GM12878 (cell line): ENCODE results near the gene BNIP3. TPM values are rescaled to one million over a fixed set of nuclear protein-coding genes. Genes with fewer than 3 reads are reported as not detected.

Experiments
- ATAC-seq: fragments of 200-7000 bp; cut with Tn5 transposase; 3 replicates; pipeline ENCODE4 v1.9.1; 2020; ENCODE audit warnings: mild to moderate bottlenecking, moderate library complexity
- BruUV-seq: library from RNA; stranded (reverse); fragments of 400-500 nt; replicated peaks from 2 replicates; lab custom pipeline; 2021; lab: Mats Ljungman, UMichigan
- CTCF ChIA-PET: fragments of 300-600 bp; sonication (Branson Sonifier 250); formaldehyde crosslinking; extraction: SDS; loops from one replicate; lab custom pipeline; 2021; ENCODE audit warnings: inconsistent platforms; lab: Yijun Ruan, JAX
- POLR2A ChIA-PET: fragments of 350-600 bp; formaldehyde crosslinking; extraction: SDS; loops from one replicate; lab custom pipeline; 2021; ENCODE audit warnings: inconsistent platforms; lab: Charles Lee
- RAD21 ChIA-PET: fragments of 300-600 bp; sonication (Branson Sonifier 250); formaldehyde crosslinking; loops from one replicate; lab custom pipeline; 2023; ENCODE audit warnings: antibody characterized with exemption; ENCODE audit not compliant: unreplicated experiment; lab: Charles Lee
- SMC1A ChIA-PET: fragments of 300-600 bp; sonication (Branson Sonifier 250); formaldehyde crosslinking; loops from one replicate; lab custom pipeline; 2023; ENCODE audit not compliant: unreplicated experiment, uncharacterized antibody; lab: Charles Lee
- DNase-seq: peaks from one replicate; pipeline ENCODE4 v3.0.0-alpha.2; 2011; ENCODE audit warnings: low read depth, low spot score
- FAIRE-seq: peaks from 3 replicates; lab custom pipeline; 2011; peaks lifted over from hg19 to GRCh38; lab: Jason Lieb, UNC
- H2AFZ ChIP-seq: 2 replicates; pipeline ENCODE4 v1.6.0; 2011; ENCODE audit warnings: low read depth, low read length, control low read depth; ENCODE audit not compliant: control insufficient read depth
- H3K27ac ChIP-seq: 2 replicates; pipeline ENCODE4 v1.5.1; 2011; ENCODE audit warnings: control low read depth; ENCODE audit not compliant: control insufficient read depth, insufficient read depth
- H3K27me3 ChIP-seq, 2 experiments: replicated peaks in 1 of 2; 2 replicates each; pipeline versions ENCODE4 v1.6.0 to v1.6.1; 2011; ENCODE audit warnings: low read length in 1 of 2; ENCODE audit not compliant: control insufficient read depth in 2 of 2, insufficient read depth in 2 of 2
- H3K36me3 ChIP-seq, 2 experiments: 2 replicates each; pipeline ENCODE4 v1.5.1; 2011; ENCODE audit warnings: low read length in 1 of 2; ENCODE audit not compliant: control insufficient read depth in 2 of 2, insufficient read depth in 2 of 2
- H3K4me1 ChIP-seq: 2 replicates; pipeline ENCODE4 v1.6.1; 2011; ENCODE audit warnings: mild to moderate bottlenecking, low read length, moderate library complexity, mixed read lengths; ENCODE audit not compliant: control insufficient read depth, insufficient read depth
- H3K4me2 ChIP-seq: 2 replicates; pipeline ENCODE4 v1.6.0; 2011; ENCODE audit warnings: control low read depth; ENCODE audit not compliant: control insufficient read depth, insufficient read depth
- H3K4me3 ChIP-seq: fragments of 200-600 bp; sonication (generic); 2 replicates; pipeline ENCODE4 v1.5.1; 2016
- H3K79me2 ChIP-seq: 2 replicates; pipeline ENCODE4 v1.6.0; 2011; ENCODE audit warnings: low read length; ENCODE audit not compliant: control insufficient read depth, insufficient read depth
- H3K9ac ChIP-seq: 2 replicates; pipeline ENCODE4 v1.8.0; 2011; ENCODE audit warnings: low read length, control low read depth, mixed read lengths; ENCODE audit not compliant: control insufficient read depth, insufficient read depth
- H3K9me3 ChIP-seq: replicated peaks from 3 replicates; pipeline ENCODE4 v1.5.1; 2011; ENCODE audit warnings: mild to moderate bottlenecking, low read length; ENCODE audit not compliant: control insufficient read depth, insufficient read depth
- H4K20me1 ChIP-seq: 2 replicates; pipeline ENCODE4 v1.6.0; 2011; ENCODE audit not compliant: control insufficient read depth, insufficient read depth
- ATF7 ChIP-seq: fragments of 450-650 bp; IDR thresholded peaks from 2 replicates; pipeline ENCODE4 v1.6.1; 2016; ENCODE audit warnings: low read depth, mild to moderate bottlenecking
- ESRRA ChIP-seq: IDR thresholded peaks from 2 replicates; pipeline ENCODE4 v1.6.1; 2012; ENCODE audit warnings: mild to moderate bottlenecking, low read length, improper control_type of control experiment
- FOS ChIP-seq: IDR thresholded peaks from 3 replicates; pipeline ENCODE4 v1.6.1; 2011; ENCODE audit warnings: borderline replicate concordance; ENCODE audit not compliant: insufficient read length; ENCODE audit errors: extremely low read depth
- MYB ChIP-seq: fragments of 150-350 bp; IDR thresholded peaks from 2 replicates; pipeline ENCODE4 v1.6.1; 2014; ENCODE audit warnings: mild to moderate bottlenecking, low read depth, low read length, borderline replicate concordance
- NRF1 ChIP-seq: conservative IDR thresholded peaks from 2 replicates; pipeline ENCODE4 v1.6.1; 2011; ENCODE audit warnings: mild to moderate bottlenecking, low read depth, low read length, improper control_type of control experiment
- PAX8 ChIP-seq: fragments of 450-650 bp; IDR thresholded peaks from 2 replicates; pipeline ENCODE4 v1.6.1; 2017; ENCODE audit warnings: mild to moderate bottlenecking, moderate library complexity
- SREBF1 ChIP-seq: IDR thresholded peaks from 2 replicates; pipeline ENCODE4 v1.6.1; 2012; ENCODE audit warnings: mild to moderate bottlenecking, low read length
- TARDBP ChIP-seq: IDR thresholded peaks from 2 replicates; pipeline ENCODE4 v1.6.1; 2016; ENCODE audit warnings: borderline replicate concordance
- ZBTB33 ChIP-seq: fragments of 450-650 bp; IDR thresholded peaks from 2 replicates; pipeline ENCODE4 v1.6.1; 2017; ENCODE audit warnings: mild to moderate bottlenecking
- WGBS: methylation state at CpG from one replicate; pipeline ENCODE4 v1.1.6; 2016; ENCODE audit warnings: low lambda C conversion rate; ENCODE audit not compliant: insufficient replicate concordance, insufficient coverage; ENCODE audit errors: missing lambda C conversion rate; 5-methylcytosine and 5-hydroxymethylcytosine counted together
- in situ Hi-C: fragments of 300-500 bp; cut with MboI; formaldehyde crosslinking; loops from 9 replicates; pipeline ENCODE4 v1.14.3; 2018; ENCODE audit warnings: mixed read lengths
- intact Hi-C: fragments of 100-400 bp; cut with micrococcal nuclease; formaldehyde crosslinking; loops from one replicate; pipeline ENCODE4 v1.14.2; 2022; ENCODE audit not compliant: unreplicated experiment
- polyA plus RNA-seq, 11 experiments: library from polyadenylated mRNA; depleted of rRNA in 4 of 11; unstranded in 6 of 11; stranded (reverse) in 5 of 11; fragments of >200 nt; fragmentation: Nextera tagmentation in 4 of 11; fragmentation: Illumina TruSeq in 1 of 11; extraction: Ambion mirVana in 4 of 11; extraction: Trizol in 1 of 11; gene quantifications; 1 replicate in 1 of 11; 2 replicates in 10 of 11; pipeline versions ENCODE4 v1.2.1 to v1.2.3, GENCODE V29; 2011 to 2016; ENCODE audit warnings: inconsistent platforms in 2 of 11, missing spikeins in 2 of 11, low read depth in 1 of 11
- total RNA-seq, 4 experiments: library from RNA; depleted of rRNA in 3 of 4; stranded (reverse); fragments of >200 nt in 3 of 4; fragmentation: Illumina TruSeq in 1 of 4; extraction: Trizol in 1 of 4; gene quantifications; 2 replicates each; pipeline versions ENCODE4 v1.2.1 to v1.2.3, GENCODE V29; 2013 to 2021

Gene BNIP3
- total and polyA plus RNA-seq, 10 of the 15 experiments (the other 5 are each of a cell fraction or from before 2014, with no cell fraction given): 7.7 to 122 (median 29.9) TPM

GRCh38 chr10:132028706-132029105 lies 47.0 kb upstream of the BNIP3 start (continued):
- no peak for TF ChIP-seq ZBTB33
- no peak for TF ChIP-seq FOS
- TF ChIP-seq NRF1: no peak
- TF ChIP-seq ESRRA: no peak
- no peak for TF ChIP-seq TARDBP
- TF ChIP-seq ATF7: no peak
- no peak for TF ChIP-seq PAX8
- no peak for TF ChIP-seq SREBF1

GRCh38 chr10:132027423-132027983 lies 45.8 kb upstream of the BNIP3 start:
- ChIA-PET RAD21 (no interaction called here), POLR2A (no interaction called here), SMC1A (no interaction called here), CTCF (no interaction called here)
- in situ Hi-C loops: loop anchor here (10.0 kb wide), 1 partner anchor 1843 kb away; no protein-coding TSS in a partner anchor
- Histone ChIP-seq H3K9me3 (no peaks in the 10 kb centered on the region), H3K36me3 (no peaks in the 10 kb centered on the region), H3K9ac (no peak overlapping the region), H3K4me1 (no peaks in the 10 kb centered on the region), H4K20me1 (no peaks in the 10 kb centered on the region), H2AFZ (no peak overlapping the region), H3K27ac (no peak overlapping the region), H3K4me2 (no peak overlapping the region), H3K79me2 (no peaks in the 10 kb centered on the region), H3K4me3 (no peak overlapping the region), H3K27me3 (no peaks in the 10 kb centered on the region; a peak in 1 of 4 replicates)
- no peak for TF ChIP-seq MYB
- FAIRE-seq (no peak), ATAC-seq (no peak), DNase-seq (no peak)
- intact Hi-C loops: no loop called here
- BruUV-seq: no TSS peak
- 1% methylated on average over 3 of the region's 3 CpGs for WGBS
